NCI-H128 (cell line): ENCODE measurements around the gene CAPN7.

Experiments used
- DNase-seq: peaks from one replicate; lab custom pipeline; 2025; ENCODE audit not compliant: unreplicated experiment; lab: John Stamatoyannopoulos, UW

The CAPN7 gene

GRCh38 chr3:15199493-15200105 is 6.4 kb upstream of the CAPN7 start:
- DNase-seq: no peak

DNA sequence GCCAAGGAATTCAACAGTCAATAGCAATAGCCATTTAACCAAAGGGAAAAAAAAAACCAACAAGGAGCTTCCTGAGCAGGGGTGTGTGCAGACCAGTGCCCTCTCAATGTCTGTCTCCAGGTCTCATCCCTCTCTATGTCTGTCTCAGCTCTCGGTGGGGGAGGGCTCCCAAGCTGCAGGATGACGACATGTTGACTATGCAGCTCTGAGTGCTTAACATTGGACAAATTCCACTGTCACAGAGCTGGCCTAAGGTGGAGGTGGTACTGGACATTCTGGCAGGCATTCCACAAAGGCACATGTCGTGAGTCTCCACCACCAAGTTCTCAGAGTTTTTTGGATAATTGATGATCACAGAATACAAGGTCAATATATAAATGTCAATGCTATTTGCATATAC is 2.0 kb upstream of the CAPN7 start:
- DNase-seq: no peak

DNA sequence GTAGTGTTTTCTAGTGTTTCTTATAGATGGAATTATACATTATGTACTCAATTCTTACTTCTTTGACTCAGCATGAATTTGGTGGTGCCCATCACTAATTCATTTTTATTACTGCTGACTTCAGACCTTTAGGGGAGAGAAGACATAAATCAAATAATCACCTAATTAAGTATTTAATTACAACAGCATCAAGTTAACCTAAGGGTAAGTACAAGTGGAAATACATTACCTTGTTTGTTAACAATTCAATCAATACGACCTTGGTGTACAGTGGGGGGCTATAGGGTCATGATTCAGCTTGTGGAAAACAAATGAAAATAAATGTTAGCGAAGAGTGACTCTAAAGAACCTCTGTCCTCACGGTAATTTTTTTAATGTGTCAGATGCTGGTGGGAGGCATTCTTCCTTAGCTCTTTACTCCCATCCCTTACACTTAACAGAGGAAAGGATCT is 538 bp upstream of the CAPN7 start:
- no peak for DNase-seq

- DNase-seq: no peak
Measured at GRCh38 chr3:15206662-15207576, 873 bp downstream of the CAPN7 start.

GRCh38 chr3:15207836-15208504 is 1.9 kb downstream of the CAPN7 start:
- no peak for DNase-seq

GRCh38 chr3:15211937-15212336 is 5.9 kb downstream of the CAPN7 start:
- no peak for DNase-seq

GRCh38 chr3:15214758-15215157 is 8.7 kb downstream of the CAPN7 start:
- no peak for DNase-seq

DNA sequence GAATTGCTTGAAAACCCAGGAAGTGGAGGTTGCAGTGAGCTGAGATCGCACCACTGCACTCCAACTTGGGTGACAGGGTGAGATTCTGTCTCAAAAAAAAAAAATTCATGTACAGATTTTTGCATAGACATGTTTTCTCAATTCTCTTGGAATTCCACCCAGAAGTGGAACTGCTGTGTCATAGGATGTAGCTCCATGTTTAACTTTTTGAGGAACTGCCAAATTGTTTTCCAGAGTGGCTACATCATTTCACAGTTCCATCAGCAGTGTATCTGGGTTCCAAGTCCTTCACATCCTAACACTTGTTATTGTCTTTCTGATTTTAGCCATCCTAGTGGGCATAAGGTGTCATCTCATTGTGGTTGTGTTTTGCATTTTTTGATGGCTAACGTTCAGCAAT is 9.9 kb downstream of the CAPN7 start:
- no peak for DNase-seq

- DNase-seq: no peak
Measured at GRCh38 chr3:15216501-15216900, 10.5 kb downstream of the CAPN7 start.

- DNase-seq: no peak
Measured at GRCh38 chr3:15217011-15217671, 11.1 kb downstream of the CAPN7 start.

DNA sequence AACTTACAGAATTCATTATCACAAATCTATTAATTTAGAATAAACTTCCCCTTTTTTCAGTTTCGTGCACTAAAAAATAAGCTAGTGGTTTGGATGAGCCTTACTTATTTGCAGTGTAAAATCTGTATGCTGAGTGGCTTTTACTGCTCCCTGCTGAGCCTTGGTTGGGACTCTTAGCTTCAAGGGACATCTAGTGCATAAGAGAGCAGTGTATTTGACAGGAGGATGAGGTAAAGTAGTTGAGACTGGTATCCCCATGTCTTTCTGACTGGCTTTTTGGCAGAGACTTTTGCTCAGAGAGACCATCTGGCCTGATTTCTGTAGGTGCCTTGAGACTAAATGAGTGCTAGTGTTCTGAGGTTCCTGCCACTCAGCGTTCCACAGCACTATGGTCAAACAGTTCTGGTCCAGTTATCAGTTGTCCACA is 11.8 kb downstream of the CAPN7 start:
- no peak for DNase-seq

- DNase-seq: no peak
Measured at GRCh38 chr3:15218689-15219088, 12.6 kb downstream of the CAPN7 start.

DNA sequence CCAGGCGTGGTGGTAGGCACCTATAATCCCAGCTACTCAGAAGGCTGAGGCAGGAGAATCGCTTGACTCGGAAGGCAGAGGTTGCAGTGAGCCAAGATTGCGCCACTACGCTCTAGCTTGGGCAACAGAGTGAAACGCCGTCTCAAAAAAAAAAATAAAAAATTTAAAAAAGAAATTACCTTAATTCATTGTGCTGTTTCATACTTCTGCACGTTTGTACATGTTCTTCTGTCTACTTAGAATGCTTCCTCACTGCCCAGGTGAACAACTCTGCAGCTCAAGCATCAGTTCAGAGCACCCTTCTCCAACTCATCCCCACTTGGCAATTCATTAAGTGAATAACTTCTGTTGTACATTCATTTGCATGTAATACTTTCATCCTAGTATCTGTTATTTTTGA is 14.0 kb downstream of the CAPN7 start:
- DNase-seq: no peak

DNA sequence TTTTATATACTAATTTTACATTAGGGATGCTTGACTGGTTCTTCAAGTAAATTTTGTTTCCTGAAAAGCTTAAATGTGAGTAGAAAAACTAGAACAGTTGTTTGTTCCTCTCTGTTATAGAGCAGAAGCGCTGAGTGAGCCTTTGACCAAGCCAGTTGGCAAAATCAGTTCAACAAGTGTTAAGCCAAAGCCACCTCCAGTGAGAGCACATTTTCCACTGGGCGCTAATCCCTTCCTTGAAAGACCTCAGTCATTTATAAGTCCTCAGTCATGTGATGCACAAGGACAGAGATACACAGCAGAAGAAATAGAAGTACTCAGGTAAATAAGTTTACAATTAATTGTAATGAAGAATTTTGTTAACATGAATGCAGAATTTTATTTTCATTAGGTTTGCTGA is 14.6 kb downstream of the CAPN7 start:
- no peak for DNase-seq

- no peak for DNase-seq
Measured at GRCh38 chr3:15221574-15222217, 15.7 kb downstream of the CAPN7 start.

GRCh38 chr3:15223685-15224572 is 17.9 kb downstream of the CAPN7 start:
- no peak for DNase-seq

- no peak for DNase-seq
Measured at GRCh38 chr3:15228147-15228546, 22.1 kb downstream of the CAPN7 start.

GRCh38 chr3:15229262-15229661 is 23.2 kb downstream of the CAPN7 start:
- DNase-seq: no peak

DNA sequence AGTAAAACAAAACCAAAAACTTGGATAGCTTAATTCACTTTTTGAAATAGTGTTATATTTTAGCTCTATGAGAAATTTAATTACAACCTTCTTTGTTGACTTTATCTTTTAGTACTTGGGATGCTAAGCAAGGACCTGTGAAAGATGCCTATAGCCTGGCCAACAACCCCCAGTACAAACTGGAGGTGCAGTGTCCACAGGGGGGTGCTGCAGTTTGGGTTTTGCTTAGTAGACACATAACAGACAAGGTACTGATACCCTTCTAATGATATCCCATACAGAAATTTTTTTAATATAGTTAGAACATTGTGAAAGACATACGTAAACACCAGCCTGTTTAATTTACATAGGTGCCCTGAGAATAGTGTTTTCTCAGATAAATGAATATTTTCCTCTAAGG is 35.3 kb downstream of the CAPN7 start:
- no peak for DNase-seq
